Breast epithelium (tissue), 4 donors: ENCODE data around the gene DNAH17. TPM values are rescaled to one million over a fixed set of nuclear protein-coding genes. Genes with fewer than 3 reads are reported as not detected.

Experiments
- DNase-seq, 2 donors: peaks; one replicate each; pipeline ENCODE4 v3.0.0-alpha.2; 2019; ENCODE audit warnings: low spot score in 2 of 2
- H3K27ac ChIP-seq, 2 donors: fragments of 200-600 bp; sonication (generic) in 1 of 2; one replicate each; pipeline ENCODE4 v1.5.1; 2016 to 2019; ENCODE audit warnings: mild to moderate bottlenecking in 1 of 2
- H3K27me3 ChIP-seq, 2 donors: fragments of 200-600 bp; sonication (generic) in 1 of 2; one replicate each; pipeline versions ENCODE4 v1.5.1 to v1.6.0; 2017 to 2019; ENCODE audit warnings: control low read depth in 1 of 2, mild to moderate bottlenecking in 1 of 2
- H3K36me3 ChIP-seq: fragments of 200-600 bp; one replicate; pipeline ENCODE4 v1.5.1; 2019
- H3K4me1 ChIP-seq, 2 donors: fragments of 200-600 bp; sonication (generic); one replicate each; pipeline ENCODE4 v1.5.1; 2016 to 2019; ENCODE audit warnings: control low read depth in 1 of 2
- H3K4me3 ChIP-seq, 3 donors: fragments of 200-600 bp; sonication (generic); 1 replicate in 2 of 3; 2 replicates in 1 of 3; pipeline ENCODE4 v1.5.1; 2016 to 2019; ENCODE audit warnings: mild to moderate bottlenecking in 3 of 3, moderate library complexity in 2 of 3
- H3K9me3 ChIP-seq, 2 donors: fragments of 200-600 bp; sonication (generic) in 1 of 2; one replicate each; pipeline ENCODE4 v1.5.1; 2016 to 2019; ENCODE audit warnings: control low read depth in 1 of 2
- POLR2A ChIP-seq: fragments of 450-650 bp; IDR thresholded peaks from one replicate; pipeline ENCODE4 v1.6.1; 2016; ENCODE audit warnings: antibody characterized with exemption, mild to moderate bottlenecking, moderate library complexity
- POLR2AphosphoS5 ChIP-seq, 3 donors: sonication (generic); formaldehyde crosslinking; IDR thresholded peaks; one replicate each; pipeline ENCODE4 v1.6.1; 2017; ENCODE audit warnings: antibody characterized with exemption in 3 of 3
- intact Hi-C: fragments of 100-400 bp; cut with DNase I; formaldehyde crosslinking; loops from one replicate; pipeline ENCODE4 v1.15.1; 2023; ENCODE audit warnings: low total_unique reads
- total RNA-seq, 3 donors: library from RNA; depleted of rRNA; stranded (reverse); fragments of >200 nt; gene quantifications; one replicate each; pipeline ENCODE4 v1.1.0, GENCODE V29; 2016
- TF ChIP-seq, protein P1 (sequence below), 3 donors: fragments of 450-650 bp; IDR thresholded peaks; one replicate each; pipeline ENCODE4 v1.5.1; 2016 to 2017; ENCODE audit warnings: antibody characterized with exemption in 3 of 3, mild to moderate bottlenecking in 3 of 3, moderate library complexity in 3 of 3

The DNAH17 gene
- under 1 TPM in 2 of 3 donors, not detected in 1; 0.15 to 0.33 TPM for total RNA-seq

- H3K4me3 ChIP-seq, result no peak within 1 kb of the TSS
- TF ChIP-seq POLR2A (no peak), POLR2AphosphoS5 (IDR thresholded peaks at IDR 0.05) (no peak)
- TF ChIP-seq, protein P1, sequence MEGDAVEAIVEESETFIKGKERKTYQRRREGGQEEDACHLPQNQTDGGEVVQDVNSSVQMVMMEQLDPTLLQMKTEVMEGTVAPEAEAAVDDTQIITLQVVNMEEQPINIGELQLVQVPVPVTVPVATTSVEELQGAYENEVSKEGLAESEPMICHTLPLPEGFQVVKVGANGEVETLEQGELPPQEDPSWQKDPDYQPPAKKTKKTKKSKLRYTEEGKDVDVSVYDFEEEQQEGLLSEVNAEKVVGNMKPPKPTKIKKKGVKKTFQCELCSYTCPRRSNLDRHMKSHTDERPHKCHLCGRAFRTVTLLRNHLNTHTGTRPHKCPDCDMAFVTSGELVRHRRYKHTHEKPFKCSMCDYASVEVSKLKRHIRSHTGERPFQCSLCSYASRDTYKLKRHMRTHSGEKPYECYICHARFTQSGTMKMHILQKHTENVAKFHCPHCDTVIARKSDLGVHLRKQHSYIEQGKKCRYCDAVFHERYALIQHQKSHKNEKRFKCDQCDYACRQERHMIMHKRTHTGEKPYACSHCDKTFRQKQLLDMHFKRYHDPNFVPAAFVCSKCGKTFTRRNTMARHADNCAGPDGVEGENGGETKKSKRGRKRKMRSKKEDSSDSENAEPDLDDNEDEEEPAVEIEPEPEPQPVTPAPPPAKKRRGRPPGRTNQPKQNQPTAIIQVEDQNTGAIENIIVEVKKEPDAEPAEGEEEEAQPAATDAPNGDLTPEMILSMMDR (IDR thresholded peaks at IDR 0.05), result no peak
- no peak for DNase-seq
Measured at GRCh38 chr17:78577296-78577695, at the start of gene DNAH17. DNAH17 (minus strand) TSS chr17:78577396; CDS start chr17:78575057, 2,339 bp downstream.

GRCh38 chr17:78624324-78625151 lies 47.3 kb upstream of the DNAH17 start:
- intact Hi-C loops, result no loop called here
- no peak for TF ChIP-seq POLR2AphosphoS5 (IDR thresholded peaks at IDR 0.05)
- no peak for TF ChIP-seq POLR2A
- TF ChIP-seq, protein P1 (IDR thresholded peaks at IDR 0.05), result no peak
- Histone ChIP-seq H3K36me3 (no peaks in the 10 kb centered on the region), H3K27me3 (peaks cover 0 to 5% of the 10 kb centered on the region in 2 donors), H3K4me1 (no peaks in the 10 kb centered on the region), H3K27ac (no peak overlapping the region), H3K9me3 (no peaks in the 10 kb centered on the region), H3K4me3 (no peak overlapping the region)
- no peak for DNase-seq

More at GRCh38 chr17:78577296-78577695, at the start of gene DNAH17:
- intact Hi-C loops, result no loop called here
- Histone ChIP-seq H3K36me3 (no peaks in the 10 kb centered on the region), H3K27ac (no peak within 1 kb of the TSS), H3K4me1 (no peaks in the 10 kb centered on the region), H3K9me3 (no peaks in the 10 kb centered on the region), H3K27me3 (no peaks in the 10 kb centered on the region)

DNA sequence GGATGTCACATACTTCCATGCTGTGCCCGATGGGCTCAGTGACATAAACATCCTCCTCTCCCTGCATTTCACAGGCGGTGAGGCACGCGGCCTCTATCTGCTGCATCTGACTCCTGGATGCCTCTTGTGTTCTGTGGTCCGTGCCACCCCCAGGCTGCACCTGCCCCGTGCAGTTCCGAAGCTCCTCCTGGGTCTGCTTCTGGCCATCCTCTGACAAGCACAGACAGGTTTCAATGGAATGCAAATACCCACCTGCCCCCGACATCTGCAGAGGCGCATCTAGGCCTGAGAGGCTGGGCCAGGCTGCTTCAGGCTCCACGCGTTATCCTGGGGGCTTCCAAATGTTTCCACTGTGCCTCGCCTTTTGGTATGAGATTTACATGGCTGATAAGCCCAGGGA lies 46.3 kb upstream of the DNAH17 start:
- Histone ChIP-seq H3K4me3 (no peak overlapping the region), H3K4me1 (no peaks in the 10 kb centered on the region), H3K9me3 (no peaks in the 10 kb centered on the region), H3K27ac (no peak overlapping the region), H3K27me3 (peaks cover 0 to 5% of the 10 kb centered on the region in 2 donors), H3K36me3 (no peaks in the 10 kb centered on the region)
- TF ChIP-seq POLR2AphosphoS5 (IDR thresholded peaks at IDR 0.05) (no peak), POLR2A (no peak)
- TF ChIP-seq, protein P1 (IDR thresholded peaks at IDR 0.05), result no peak
- intact Hi-C loops, result no loop called here
- no peak for DNase-seq

DNA sequence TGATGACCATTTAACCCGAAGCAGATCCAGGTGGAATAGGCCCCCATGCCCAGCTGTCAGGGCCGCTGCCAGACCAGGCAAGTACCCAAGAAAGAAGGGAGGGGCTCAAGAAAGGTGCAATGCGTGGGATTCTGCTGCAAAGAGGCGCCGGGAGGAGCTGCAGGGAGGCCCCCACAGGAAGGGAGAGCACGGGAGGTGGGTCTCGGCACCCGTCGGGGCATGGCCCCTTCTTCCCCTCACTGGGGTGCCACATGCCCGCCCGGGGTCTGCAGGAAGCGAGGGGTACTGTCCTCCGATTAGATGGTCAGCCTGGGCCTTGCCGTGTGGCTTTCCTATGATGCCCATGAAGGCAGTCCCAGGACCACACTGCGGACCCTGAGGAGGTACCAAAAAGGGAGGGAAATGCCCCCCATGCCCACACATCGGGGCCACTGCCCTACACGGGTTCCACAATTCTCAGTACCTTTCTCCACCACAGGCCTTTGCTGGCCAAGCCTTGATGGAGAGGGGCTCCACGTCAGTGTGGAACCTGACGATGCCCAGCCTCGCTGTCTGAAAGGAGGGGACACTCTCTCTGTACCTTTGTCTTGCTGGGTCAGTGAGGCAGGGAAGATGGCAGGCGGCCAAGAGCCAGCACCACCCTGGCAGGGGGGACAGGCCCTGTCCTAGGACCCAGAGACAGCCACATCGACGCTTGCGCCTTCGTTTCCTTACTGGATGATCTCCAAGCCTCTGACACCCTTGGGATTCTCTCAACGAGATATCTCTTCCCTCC lies 45.5 kb upstream of the DNAH17 start:
- no peak overlapping the region for H3K27ac ChIP-seq
- no peak overlapping the region for H3K4me3 ChIP-seq
- H3K4me1 ChIP-seq, result no peaks in the 10 kb centered on the region
- no peaks in the 10 kb centered on the region for H3K9me3 ChIP-seq
- H3K36me3 ChIP-seq, result no peaks in the 10 kb centered on the region
- H3K27me3 ChIP-seq, result peaks cover 0 to 5% of the 10 kb centered on the region in 2 donors
- TF ChIP-seq, protein P1 (IDR thresholded peaks at IDR 0.05), result no peak
- TF ChIP-seq POLR2AphosphoS5 (IDR thresholded peaks at IDR 0.05) (no peak), POLR2A (no peak)
- intact Hi-C loops, result no loop called here
- DNase-seq, result no peak
